HG03442 (cell line): Measurements from ENCODE around the gene SND1.
A peak's percentile ranks its signal among the peaks of the same experiment; 100 is the strongest.
"Not testable (repeated sequence)": the region's sequence is repeated elsewhere in the genome, so short reads cannot be mapped to it uniquely, and the experiment has no call there.

Source experiments
- ATAC-seq: cut with Tn5 transposase; IDR thresholded peaks from one replicate; pipeline ENCODE4 v1.9.1; 2021; ENCODE audit warnings: mild to moderate bottlenecking, moderate library complexity; ENCODE audit not compliant: unreplicated experiment

SND1 gene

DNA sequence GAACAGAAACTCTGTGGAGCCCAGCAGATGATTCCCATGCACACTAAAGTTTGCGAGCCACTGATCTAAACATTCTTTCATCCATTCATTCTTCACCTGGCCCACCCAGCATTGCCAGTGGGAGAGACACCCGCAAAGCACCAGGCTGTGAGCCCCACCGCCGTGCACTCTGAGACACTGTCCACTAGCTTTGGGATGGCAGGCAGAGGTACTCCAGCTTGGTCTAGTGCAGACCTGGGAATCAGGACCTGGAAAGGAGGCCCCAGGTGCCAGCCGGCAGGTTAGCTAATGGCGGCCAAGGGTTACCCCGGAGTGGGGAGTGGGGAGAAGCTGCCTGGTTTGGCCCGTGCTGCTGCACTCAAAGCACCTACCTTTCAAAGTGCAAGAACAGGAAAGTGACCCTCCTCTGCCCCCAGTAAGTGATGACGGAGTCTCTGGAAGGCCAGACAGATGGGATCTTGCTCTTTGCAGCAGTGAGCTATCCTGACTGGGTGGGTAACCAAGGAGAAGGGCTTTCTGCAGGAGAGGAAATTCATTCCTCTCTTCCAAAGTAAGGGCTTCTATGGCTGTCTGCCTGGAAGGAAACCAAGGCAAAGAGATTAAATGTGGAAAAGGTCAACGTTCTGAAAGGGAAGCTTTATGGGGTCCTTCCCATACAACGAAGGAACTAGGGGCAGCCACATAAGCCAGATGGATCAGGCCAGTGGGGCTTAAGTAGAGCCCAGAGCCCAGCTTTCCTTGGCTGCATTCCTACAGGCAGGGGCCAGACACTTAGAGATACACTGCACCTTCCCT lies 453.4 kb downstream of the SND1 start:
- no peak for ATAC-seq

GRCh38 chr7:128106821-128107220 lies 454.8 kb downstream of the SND1 start:
- no peak for ATAC-seq

DNA sequence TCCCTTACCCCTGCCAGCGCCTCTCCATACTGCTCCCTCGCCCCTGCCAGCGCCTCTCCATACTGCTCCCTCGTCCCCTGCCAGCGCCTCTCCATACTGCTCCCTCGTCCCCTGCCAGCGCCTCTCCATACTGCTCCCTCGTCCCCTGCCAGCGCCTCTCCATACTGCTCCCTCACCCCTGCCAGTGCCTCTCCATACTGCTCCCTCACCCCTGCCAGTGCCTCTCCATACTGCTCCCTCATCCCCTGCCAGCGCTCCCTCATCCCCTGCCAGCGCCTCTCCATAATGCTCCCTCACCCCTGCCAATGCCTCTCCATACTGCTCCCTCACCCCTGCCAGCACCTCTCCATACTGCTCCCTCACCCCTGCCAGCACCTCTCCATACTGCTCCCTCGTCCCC lies 455.5 kb downstream of the SND1 start:
- ATAC-seq: not testable (repeated sequence)

DNA sequence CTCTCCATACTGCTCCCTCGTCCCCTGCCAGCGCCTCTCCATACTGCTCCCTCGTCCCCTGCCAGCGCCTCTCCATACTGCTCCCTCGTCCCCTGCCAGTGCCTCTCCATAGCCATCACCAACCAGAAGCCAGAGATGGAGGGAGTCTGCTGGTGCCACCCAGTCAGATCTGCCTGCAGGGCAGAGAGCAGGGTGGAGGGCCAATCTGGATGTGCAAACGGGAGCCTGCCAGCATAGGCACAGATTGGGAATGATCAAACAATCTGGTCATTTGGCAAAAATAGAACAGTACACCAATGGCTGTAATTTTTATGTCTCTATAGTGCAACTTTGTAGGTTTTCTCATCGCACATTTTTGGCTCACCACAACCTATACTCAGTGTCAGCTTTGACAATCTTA lies 456.1 kb downstream of the SND1 start:
- ATAC-seq: no peak

DNA sequence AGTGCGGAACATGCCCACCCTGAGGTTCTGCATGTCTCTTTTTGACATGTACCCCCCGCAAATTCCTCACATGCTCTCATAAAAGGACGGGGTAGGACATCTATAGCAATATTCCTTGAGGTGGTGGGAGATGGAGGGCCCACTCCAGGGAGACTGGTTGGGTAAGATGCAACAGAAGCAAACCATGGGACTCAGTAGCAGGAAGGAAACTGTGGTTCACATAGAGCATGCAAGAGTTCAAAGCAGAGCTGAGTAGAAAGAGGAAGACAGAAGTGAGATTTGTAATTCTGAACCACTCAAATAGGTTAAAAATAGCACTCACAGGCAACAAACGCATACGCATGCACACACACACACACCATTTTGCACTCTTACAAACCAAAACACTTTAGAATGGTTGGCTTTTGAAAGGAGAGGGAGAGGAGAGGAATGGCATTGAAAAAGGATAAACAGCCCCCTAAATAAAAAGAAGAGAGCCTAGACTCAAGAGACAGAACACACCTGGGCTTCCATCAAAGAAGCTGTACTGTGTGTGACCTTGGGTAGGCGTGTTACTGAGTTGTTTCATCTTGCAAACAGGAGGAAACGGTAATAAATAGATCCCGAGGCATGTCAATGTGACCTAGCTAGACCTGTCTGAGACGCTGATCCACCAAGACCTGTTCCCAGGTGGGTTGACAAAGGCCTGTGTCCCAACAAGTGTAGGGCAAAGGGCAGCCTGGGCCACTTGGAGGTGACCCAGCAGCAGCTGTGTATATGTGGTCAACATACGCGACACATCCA lies 456.8 kb downstream of the SND1 start:
- peak; percentile 88 for ATAC-seq

- ATAC-seq: not testable (repeated sequence)
These were observed 457.5 kb downstream of the SND1 start for GRCh38 chr7:128109424-128109969.

GRCh38 chr7:128110641-128111364 lies 458.8 kb downstream of the SND1 start:
- no peak for ATAC-seq

GRCh38 chr7:128112018-128112780 lies 460.2 kb downstream of the SND1 start:
- no peak for ATAC-seq

- ATAC-seq: no peak
These were observed 460.8 kb downstream of the SND1 start for GRCh38 chr7:128112781-128113221.

- ATAC-seq: no peak
These were observed 461.8 kb downstream of the SND1 start for GRCh38 chr7:128113839-128114238.

DNA sequence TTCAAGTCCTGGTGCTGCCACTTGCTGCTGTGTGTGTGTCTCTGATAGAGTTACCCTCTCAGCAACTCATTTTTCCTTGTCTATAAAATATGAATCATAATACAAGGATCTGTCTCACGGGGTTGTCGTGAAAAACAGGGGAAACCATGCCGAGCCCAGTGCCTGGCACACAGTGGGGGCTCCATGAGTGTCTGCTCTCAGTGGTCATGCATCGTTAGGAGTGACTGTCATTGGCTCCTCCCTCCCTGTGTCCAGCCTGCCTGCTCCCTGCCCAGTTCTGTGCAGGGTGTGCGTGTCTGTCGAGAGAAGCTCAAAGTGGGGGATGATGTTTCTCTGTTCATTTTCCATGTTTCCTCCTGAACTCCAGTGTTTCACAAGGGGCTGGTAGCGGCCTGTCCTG lies 462.8 kb downstream of the SND1 start:
- no peak for ATAC-seq

- ATAC-seq: no peak
These were observed 463.4 kb downstream of the SND1 start for GRCh38 chr7:128115336-128115820.

- ATAC-seq: no peak
These were observed 464.1 kb downstream of the SND1 start for GRCh38 chr7:128115821-128116723.

DNA sequence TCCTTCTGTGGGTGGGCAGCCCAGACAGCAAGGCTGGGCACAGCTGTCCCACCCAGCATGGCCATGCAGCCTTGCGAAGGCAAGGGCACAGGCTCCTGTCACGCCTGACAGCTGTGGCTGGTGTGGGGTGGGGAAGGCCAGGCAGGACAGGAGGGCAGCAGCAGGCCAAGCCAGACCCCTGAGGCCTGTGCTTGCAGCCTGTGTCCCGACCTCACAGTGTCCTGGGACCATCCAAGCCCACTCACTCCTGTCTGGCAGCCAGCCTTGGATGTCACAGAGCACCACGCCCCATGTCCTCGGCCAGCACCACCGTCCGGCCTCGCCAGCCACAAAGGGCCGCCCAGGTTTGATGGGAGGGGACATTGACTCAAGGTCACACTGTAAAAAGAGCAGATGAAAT lies 464.7 kb downstream of the SND1 start:
- no peak for ATAC-seq

DNA sequence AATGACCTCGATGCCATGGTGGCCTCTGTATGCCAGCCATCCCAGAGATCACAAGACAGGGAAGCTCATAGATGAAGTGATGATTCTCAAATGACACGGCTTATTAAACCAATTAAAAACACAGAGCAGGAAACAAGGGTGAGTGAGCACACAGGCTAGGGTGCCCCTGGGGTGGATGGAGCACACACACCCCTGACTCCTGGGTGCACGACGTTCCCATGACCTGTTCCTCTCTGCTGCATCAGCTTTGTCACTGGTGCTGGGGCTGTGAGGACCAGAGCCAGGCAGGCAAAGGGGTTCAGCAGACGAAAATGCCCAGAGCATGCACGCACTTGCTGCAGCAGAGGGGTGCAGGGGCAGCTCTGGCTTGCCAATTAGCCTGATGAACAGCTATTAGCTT lies 465.7 kb downstream of the SND1 start:
- no peak for ATAC-seq

- ATAC-seq: no peak
These were observed 467.0 kb downstream of the SND1 start for GRCh38 chr7:128119036-128119435.

- no peak for ATAC-seq
These were observed 468.1 kb downstream of the SND1 start for GRCh38 chr7:128120116-128120515.

GRCh38 chr7:128120976-128121490 lies 469.0 kb downstream of the SND1 start:
- no peak for ATAC-seq
